ENCODE measurements around the gene HMG20B.

GRCh38 chr19:3549816-3550215, 22.9 kb upstream of the HMG20B start:
- TF ChIP-seq TOX (CRISPR knock-in tag; IDR thresholded peaks at IDR 0.05; ENCODE audit: borderline replicate concordance) (no peak), OSR1 (CRISPR knock-in tag; IDR thresholded peaks at IDR 0.05) (no peak), POU6F1 (CRISPR knock-in tag; IDR thresholded peaks at IDR 0.05; ENCODE audit: borderline replicate concordance, low read depth) (no peak), ZC3H10 (CRISPR knock-in tag; IDR thresholded peaks at IDR 0.05) (no peak), ZFP3 (CRISPR knock-in tag; IDR thresholded peaks at IDR 0.05) (no peak), PATZ1 (CRISPR knock-in tag; IDR thresholded peaks at IDR 0.05; ENCODE audit: borderline replicate concordance) (no peak), ZNF565 (CRISPR knock-in tag; conservative IDR thresholded peaks at IDR 0.05; ENCODE audit: low read depth) (no peak), RARB (CRISPR knock-in tag; IDR thresholded peaks at IDR 0.05) (no peak), CREB5 (CRISPR knock-in tag; IDR thresholded peaks at IDR 0.05; ENCODE audit: low read depth) (no peak)

Data from SK-N-SH treated with all-trans-retinoic acid at 6 μM for 48 hours (cell line).